Astrocyte of the cerebellum (primary cell): ENCODE data around the gene FGD5.

Source experiments
- DNase-seq: peaks from one replicate; pipeline ENCODE4 v3.0.0-alpha.2; 2011; ENCODE audit warnings: low read depth
- H3K4me3 ChIP-seq: 2 replicates; pipeline ENCODE4 v1.5.1; 2011; ENCODE audit warnings: mild to moderate bottlenecking, low read depth, low read length, moderate library complexity
- in situ Hi-C: cut with HindIII; loops from 2 replicates; pipeline ENCODE4 v1.10.0; 2017; ENCODE audit warnings: low sequenced_read_pairs
- TF ChIP-seq, protein P1 (sequence below): IDR thresholded peaks from 2 replicates; pipeline ENCODE4 v1.5.1; 2012; ENCODE audit warnings: low read length, low read depth, moderate library complexity, mild to moderate bottlenecking; ENCODE audit errors: missing control alignments

FGD5 gene

DNA sequence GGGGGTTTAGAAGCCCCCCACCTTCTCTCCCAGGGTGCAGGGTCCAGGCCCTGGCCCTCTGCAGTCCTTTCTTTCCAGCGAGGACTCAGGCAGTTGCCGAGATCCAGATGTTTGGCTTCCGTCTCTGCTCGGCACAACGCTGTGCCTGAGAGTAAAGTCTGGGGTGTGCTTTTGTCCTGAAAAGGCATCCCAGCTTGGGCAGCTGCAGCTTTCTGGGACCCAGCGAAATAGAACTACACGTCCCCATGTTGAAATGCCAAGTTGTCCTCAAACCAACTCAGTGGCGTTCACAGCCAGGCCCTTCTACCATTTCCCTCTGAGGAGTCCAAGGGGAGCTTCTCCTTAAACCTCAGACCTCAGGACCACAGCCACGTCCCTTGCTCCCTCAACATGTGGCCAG, 23.1 kb downstream of the FGD5 start:
- TF ChIP-seq, protein P1, sequence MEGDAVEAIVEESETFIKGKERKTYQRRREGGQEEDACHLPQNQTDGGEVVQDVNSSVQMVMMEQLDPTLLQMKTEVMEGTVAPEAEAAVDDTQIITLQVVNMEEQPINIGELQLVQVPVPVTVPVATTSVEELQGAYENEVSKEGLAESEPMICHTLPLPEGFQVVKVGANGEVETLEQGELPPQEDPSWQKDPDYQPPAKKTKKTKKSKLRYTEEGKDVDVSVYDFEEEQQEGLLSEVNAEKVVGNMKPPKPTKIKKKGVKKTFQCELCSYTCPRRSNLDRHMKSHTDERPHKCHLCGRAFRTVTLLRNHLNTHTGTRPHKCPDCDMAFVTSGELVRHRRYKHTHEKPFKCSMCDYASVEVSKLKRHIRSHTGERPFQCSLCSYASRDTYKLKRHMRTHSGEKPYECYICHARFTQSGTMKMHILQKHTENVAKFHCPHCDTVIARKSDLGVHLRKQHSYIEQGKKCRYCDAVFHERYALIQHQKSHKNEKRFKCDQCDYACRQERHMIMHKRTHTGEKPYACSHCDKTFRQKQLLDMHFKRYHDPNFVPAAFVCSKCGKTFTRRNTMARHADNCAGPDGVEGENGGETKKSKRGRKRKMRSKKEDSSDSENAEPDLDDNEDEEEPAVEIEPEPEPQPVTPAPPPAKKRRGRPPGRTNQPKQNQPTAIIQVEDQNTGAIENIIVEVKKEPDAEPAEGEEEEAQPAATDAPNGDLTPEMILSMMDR: no peak
- in situ Hi-C loops: loop anchor here (10.0 kb wide), 1 partner anchor 1157 kb away; no protein-coding TSS in a partner anchor
- H3K4me3 ChIP-seq: no peak overlapping the region
- no peak for DNase-seq

DNA sequence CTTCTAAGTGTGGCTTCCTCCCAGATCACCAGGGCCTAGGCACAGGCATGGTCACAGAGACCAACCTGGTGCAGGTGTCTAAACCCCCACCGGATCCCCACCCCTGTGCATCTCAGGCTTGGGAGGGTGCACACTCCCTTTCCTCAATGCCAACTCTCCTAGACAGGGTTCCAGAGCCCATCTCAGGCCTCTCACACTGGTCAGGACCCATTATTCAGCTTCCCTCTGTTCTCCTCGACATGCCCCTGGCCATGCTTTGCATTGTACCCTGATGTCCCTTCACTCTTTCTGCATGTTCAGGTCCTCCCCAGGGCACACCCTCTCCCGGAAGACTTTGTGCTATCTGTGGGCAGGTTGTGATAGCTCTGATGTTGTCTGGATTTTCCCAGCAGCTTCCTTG, 23.5 kb downstream of the FGD5 start:
- in situ Hi-C loops: loop anchor here (10.0 kb wide), 1 partner anchor 1157 kb away; no protein-coding TSS in a partner anchor
- DNase-seq: no peak
- H3K4me3 ChIP-seq: no peak overlapping the region
- TF ChIP-seq, protein P1: no peak

DNA sequence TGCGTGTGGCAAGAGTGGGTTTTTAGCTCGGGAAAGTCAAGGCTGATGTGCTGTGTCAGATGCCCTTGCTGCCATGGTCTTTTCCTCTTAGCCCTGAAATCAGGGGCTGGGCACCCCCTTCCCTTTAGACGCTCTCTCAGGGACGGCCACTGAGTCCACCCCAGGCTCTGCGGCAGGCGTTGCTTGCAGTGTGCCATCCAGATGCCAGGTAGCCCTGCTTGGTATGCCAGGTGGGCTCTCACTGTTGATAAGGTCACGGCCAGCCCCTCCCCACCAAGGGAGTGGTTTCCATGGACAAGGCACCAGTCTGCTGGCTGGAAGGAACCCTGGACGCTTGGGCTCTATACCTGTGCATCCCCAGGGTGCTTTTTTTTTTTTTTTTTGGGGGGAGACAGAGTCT, 24.6 kb downstream of the FGD5 start:
- DNase-seq: no peak
- in situ Hi-C loops: loop anchor here (10.0 kb wide), 1 partner anchor 1159 kb away; no protein-coding TSS in a partner anchor
- TF ChIP-seq, protein P1: no peak
- no peak overlapping the region for H3K4me3 ChIP-seq

DNA sequence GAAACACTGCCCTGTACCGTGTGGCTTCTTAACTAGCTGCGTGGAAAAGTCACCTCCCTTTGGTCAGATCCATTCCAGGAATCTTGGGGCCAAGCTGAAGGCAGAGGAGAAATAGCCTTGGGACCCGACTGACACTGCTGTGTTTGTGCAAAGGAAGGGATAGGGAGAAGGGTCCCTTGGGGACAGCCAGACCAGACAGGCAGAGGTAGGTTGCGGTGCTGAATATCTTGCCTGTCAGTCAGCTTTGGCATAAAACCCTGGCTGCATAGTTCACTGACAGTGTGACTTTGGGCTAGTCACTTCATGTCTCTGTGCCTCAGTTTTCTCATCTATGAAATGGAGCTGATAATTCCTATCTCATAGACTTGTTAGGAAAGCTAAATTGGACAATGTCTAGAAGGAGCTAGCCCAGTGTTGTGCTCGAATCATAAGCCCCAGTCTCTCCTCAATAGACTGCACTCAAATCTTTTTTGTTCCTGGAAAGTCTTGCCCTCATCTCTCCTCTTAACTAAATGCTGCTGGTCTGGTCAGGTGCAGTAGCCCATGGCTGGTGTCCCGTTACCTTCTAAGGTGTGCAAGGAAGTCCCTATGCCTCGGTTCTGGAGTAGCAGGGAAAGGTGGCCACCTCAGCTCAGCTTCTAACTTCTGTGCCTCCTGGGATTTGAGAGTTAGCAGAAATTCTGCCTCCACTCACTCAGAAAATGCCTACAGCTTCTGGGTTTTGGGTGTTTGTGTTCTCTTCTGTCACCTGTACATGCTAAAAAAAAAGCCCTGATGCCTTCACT, 25.8 kb downstream of the FGD5 start:
- in situ Hi-C loops: loop anchor here (5.0 to 10.0 kb wide), 2 partner anchors 177 to 1160 kb away; no protein-coding TSS in a partner anchor
- TF ChIP-seq, protein P1: no peak
- H3K4me3 ChIP-seq: no peak overlapping the region
- DNase-seq: no peak

DNA sequence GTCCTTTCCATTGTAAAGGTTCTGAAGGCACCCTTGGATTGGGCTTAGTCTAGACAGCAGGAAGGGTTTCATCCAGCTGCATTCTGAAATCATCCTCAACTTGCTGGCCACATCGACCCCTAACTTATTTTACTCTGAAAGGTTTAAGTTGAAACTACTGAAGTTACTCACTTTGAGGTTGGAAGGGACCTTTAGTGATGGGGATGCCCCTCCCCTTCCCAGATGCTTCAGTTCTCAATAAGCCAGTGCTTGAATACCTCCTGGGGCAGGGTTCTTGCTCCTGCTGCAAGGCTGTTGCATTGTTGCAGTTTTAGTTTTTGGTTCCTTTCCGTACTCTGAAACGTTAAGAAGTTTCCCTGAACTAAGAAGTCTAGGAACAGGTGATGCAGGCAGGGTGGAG, 26.4 kb downstream of the FGD5 start:
- TF ChIP-seq, protein P1: no peak
- in situ Hi-C loops: loop anchor here (5.0 to 10.0 kb wide), 2 partner anchors 178 to 1160 kb away; no protein-coding TSS in a partner anchor
- DNase-seq: no peak
- no peak overlapping the region for H3K4me3 ChIP-seq

DNA sequence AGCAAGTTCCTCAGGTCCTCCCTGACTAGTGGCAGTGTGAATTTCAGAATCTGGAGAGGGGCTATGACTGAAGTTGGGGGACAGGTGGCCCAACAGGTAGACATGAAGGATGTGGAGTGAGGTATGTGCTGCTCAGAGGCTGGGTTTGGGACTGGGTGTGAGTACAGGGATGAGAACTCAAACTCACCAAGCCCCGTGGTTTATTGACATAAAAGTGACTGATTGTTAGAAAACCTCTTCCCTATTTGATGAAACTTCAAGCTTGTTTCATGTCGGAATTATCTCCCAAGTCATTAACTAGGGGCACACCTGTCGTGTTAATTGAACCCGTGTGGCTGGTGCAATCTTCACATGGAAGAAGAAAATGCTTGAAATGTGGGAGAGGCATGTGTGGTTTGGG, 27.1 kb downstream of the FGD5 start:
- no peak overlapping the region for H3K4me3 ChIP-seq
- DNase-seq: no peak
- in situ Hi-C loops: loop anchor here (5.0 to 10.0 kb wide), 2 partner anchors 179 to 1161 kb away; no protein-coding TSS in a partner anchor
- TF ChIP-seq, protein P1: no peak
